ENCODE measurements around the gene STAMBP.

- no peak for TF ChIP-seq CTCF (IDR thresholded peaks at IDR 0.05; ENCODE audit: low read depth, low read length, poor library complexity, severe bottlenecking)
- no peak for TF ChIP-seq EZH2phosphoT487 (IDR thresholded peaks at IDR 0.05; ENCODE audit: borderline replicate concordance, low read length)
Observed at GRCh38 chr2:73862987-73863386, 34.2 kb downstream of the STAMBP start.

All from DOHH2 (cell line).